H1 (cell line): ENCODE data around the gene EXOSC10. TPM values are rescaled to one million over a fixed set of nuclear protein-coding genes. Genes with fewer than 3 reads are reported as not detected.
A peak's percentile ranks its signal among the peaks of the same experiment; 100 is the strongest.

ENCODE experiments used
- CTCF ChIA-PET: fragments of 300-600 bp; sonication (Branson Sonifier 250); formaldehyde crosslinking; loops from one replicate; lab custom pipeline; 2021; ENCODE audit not compliant: partially characterized antibody; lab: Charles Lee
- POLR2A ChIA-PET: fragments of 300-600 bp; sonication (Branson Sonifier 250); formaldehyde crosslinking; loops from one replicate; lab custom pipeline; 2021; ENCODE audit warnings: inconsistent platforms; ENCODE audit not compliant: partially characterized antibody; lab: Charles Lee
- DNase-seq, 2 experiments: peaks; one replicate each; pipeline versions ENCODE4 v3.0.0 to v3.0.0-alpha.2; 2010 to 2022; ENCODE audit warnings: low spot score in 2 of 2, low read depth in 1 of 2, mixed read lengths in 1 of 2
- FAIRE-seq: peaks from 2 replicates; lab custom pipeline; 2011; peaks lifted over from hg19 to GRCh38; lab: Jason Lieb, UNC
- H2AFZ ChIP-seq: 2 replicates; pipeline ENCODE4 v1.8.1; 2012; ENCODE audit warnings: low read length, inconsistent platforms
- H2AK5ac ChIP-seq: 2 replicates; pipeline ENCODE4 v1.6.1; 2013; ENCODE audit warnings: low read depth, low read length
- H2BK120ac ChIP-seq: replicated peaks from 2 replicates; pipeline ENCODE3; 2013; ENCODE audit warnings: low read depth, low read length, inconsistent platforms
- H2BK12ac ChIP-seq: 2 replicates; pipeline ENCODE4 v1.6.1; 2013; ENCODE audit warnings: low read depth, low read length
- H2BK15ac ChIP-seq: 2 replicates; pipeline ENCODE4 v1.6.1; 2013; ENCODE audit warnings: low read length
- H2BK20ac ChIP-seq: 2 replicates; pipeline ENCODE4 v1.6.1; 2013; ENCODE audit warnings: low read length
- H2BK5ac ChIP-seq: 2 replicates; pipeline ENCODE4 v1.6.1; 2013; ENCODE audit warnings: low read depth, low read length
- H3K14ac ChIP-seq: 2 replicates; pipeline ENCODE4 v1.6.1; 2013; ENCODE audit warnings: inconsistent platforms; ENCODE audit not compliant: insufficient read length
- H3K18ac ChIP-seq: 2 replicates; pipeline ENCODE4 v1.6.1; 2013; ENCODE audit warnings: low read length; ENCODE audit errors: extremely low read depth
- H3K23ac ChIP-seq: 2 replicates; pipeline ENCODE4 v1.6.1; 2013; ENCODE audit warnings: inconsistent platforms; ENCODE audit not compliant: insufficient read length
- H3K23me2 ChIP-seq: 2 replicates; pipeline ENCODE4 v1.6.1; 2013; ENCODE audit warnings: low read depth, low read length
- H3K27ac ChIP-seq: 2 replicates; pipeline ENCODE4 v1.6.1; 2011; ENCODE audit warnings: low read depth, low read length, inconsistent platforms
- H3K27me3 ChIP-seq, 4 experiments: replicated peaks in 1 of 4; 1 replicate in 1 of 4; 2 replicates in 3 of 4; pipeline versions ENCODE4 v1.6.1 to v1.8.1; 2011 to 2013; ENCODE audit warnings: low read length in 3 of 4, mild to moderate bottlenecking in 3 of 4, inconsistent platforms in 2 of 4, mixed read lengths in 2 of 4, moderate library complexity in 1 of 4; ENCODE audit not compliant: control insufficient read depth in 3 of 4, insufficient read depth in 3 of 4; ENCODE audit errors: extremely low read depth in 1 of 4
- H3K36me3 ChIP-seq, 4 experiments: 2 replicates each; pipeline versions ENCODE4 v1.6.1 to v1.8.1; 2011 to 2013; ENCODE audit warnings: mild to moderate bottlenecking in 4 of 4, low read length in 3 of 4, moderate library complexity in 2 of 4, control low read depth in 1 of 4, inconsistent platforms in 1 of 4; ENCODE audit not compliant: insufficient read depth in 4 of 4, control insufficient read depth in 2 of 4
- H3K4ac ChIP-seq: replicated peaks from 2 replicates; pipeline ENCODE3; 2013; ENCODE audit warnings: low read length, low read depth, mixed read lengths, inconsistent platforms; ENCODE audit not compliant: insufficient read length
- H3K4me1 ChIP-seq, 4 experiments: replicated peaks in 1 of 4; 1 replicate in 1 of 4; 2 replicates in 3 of 4; pipeline versions ENCODE4 v1.6.1 to v1.8.1; 2011 to 2013; ENCODE audit warnings: low read length in 3 of 4, inconsistent platforms in 2 of 4, mixed read lengths in 1 of 4; ENCODE audit not compliant: insufficient read depth in 4 of 4, control insufficient read depth in 3 of 4
- H3K4me2 ChIP-seq, 2 experiments: 2 replicates each; pipeline versions ENCODE4 v1.6.1 to v1.8.1; 2011 to 2013; ENCODE audit warnings: low read depth in 2 of 2, low read length in 2 of 2, control low read depth in 1 of 2, inconsistent platforms in 1 of 2, mild to moderate bottlenecking in 1 of 2; ENCODE audit not compliant: insufficient read depth in 1 of 2
- H3K4me3 ChIP-seq, 4 experiments: fragments of 200-600, 300-600 bp in 1 of 4; sonication (generic), shearing (Covaris generic), sonication (Bioruptor Twin) in 1 of 4; 2 replicates each; pipeline versions ENCODE4 v1.5.1 to v1.8.1; 2011 to 2016; ENCODE audit warnings: low read length in 4 of 4, low read depth in 3 of 4, control low read depth in 2 of 4, inconsistent platforms in 2 of 4, mild to moderate bottlenecking in 2 of 4, mixed read lengths in 1 of 4, moderate library complexity in 1 of 4; ENCODE audit not compliant: insufficient read depth in 2 of 4; ENCODE audit errors: extremely low read depth in 1 of 4
- H3K56ac ChIP-seq: replicated peaks from 2 replicates; pipeline ENCODE3; 2013; ENCODE audit warnings: low read depth, mild to moderate bottlenecking, mixed read lengths, low read length, inconsistent platforms; ENCODE audit not compliant: insufficient read length
- H3K79me1 ChIP-seq: 2 replicates; pipeline ENCODE4 v1.6.1; 2013; ENCODE audit warnings: low read depth, low read length, control low read depth
- H3K79me2 ChIP-seq, 2 experiments: 2 replicates each; pipeline versions ENCODE4 v1.6.1 to v1.8.1; 2012 to 2013; ENCODE audit warnings: low read length in 2 of 2, mild to moderate bottlenecking in 2 of 2, inconsistent platforms in 1 of 2; ENCODE audit not compliant: insufficient read depth in 2 of 2, control insufficient read depth in 1 of 2
- H3K9ac ChIP-seq, 4 experiments: replicated peaks in 1 of 4; 1 replicate in 1 of 4; 2 replicates in 3 of 4; pipeline versions ENCODE4 v1.6.1 to v1.8.1; 2011 to 2013; ENCODE audit warnings: low read depth in 3 of 4, low read length in 3 of 4, control low read depth in 2 of 4, mild to moderate bottlenecking in 2 of 4, moderate library complexity in 2 of 4, inconsistent platforms in 1 of 4; ENCODE audit errors: extremely low read depth in 1 of 4
- H3K9me3 ChIP-seq, 2 experiments: 2 replicates each; pipeline versions ENCODE4 v1.6.1 to v1.8.1; 2012 to 2013; ENCODE audit warnings: mild to moderate bottlenecking in 2 of 2, moderate library complexity in 2 of 2, control low read depth in 1 of 2, inconsistent platforms in 1 of 2, low read depth in 1 of 2, low read length in 1 of 2, mixed read lengths in 1 of 2; ENCODE audit not compliant: insufficient read depth in 2 of 2
- H4K20me1 ChIP-seq, 2 experiments: replicated peaks in 1 of 2; 2 replicates each; pipeline versions ENCODE3 to v1.8.1; 2011 to 2013; ENCODE audit warnings: inconsistent platforms in 2 of 2, low read length in 2 of 2, mild to moderate bottlenecking in 1 of 2; ENCODE audit not compliant: insufficient read depth in 2 of 2, control insufficient read depth in 1 of 2
- H4K5ac ChIP-seq: 2 replicates; pipeline ENCODE4 v1.6.1; 2013; ENCODE audit warnings: low read length, low read depth, mixed read lengths, inconsistent platforms; ENCODE audit not compliant: insufficient read length
- H4K8ac ChIP-seq: 2 replicates; pipeline ENCODE4 v1.8.0; 2013; ENCODE audit warnings: mild to moderate bottlenecking, moderate library complexity, low read length, inconsistent platforms; ENCODE audit not compliant: insufficient read depth; ENCODE audit errors: extremely low read depth
- H4K91ac ChIP-seq: replicated peaks from 2 replicates; pipeline ENCODE3; 2013; ENCODE audit warnings: low read length, mixed read lengths, inconsistent platforms; ENCODE audit not compliant: insufficient read length
- CEBPB ChIP-seq: IDR thresholded peaks from 2 replicates; pipeline ENCODE4 v1.6.1; 2012; ENCODE audit warnings: low read depth, low read length
- CTCF ChIP-seq, 3 experiments: IDR thresholded peaks; 1 replicate in 2 of 3; 2 replicates in 1 of 3; pipeline versions ENCODE4 v1.5.1 to v1.6.1; 2011; ENCODE audit warnings: low read length in 3 of 3, mild to moderate bottlenecking in 3 of 3, inconsistent platforms in 2 of 3, low read depth in 1 of 3, moderate library complexity in 1 of 3; ENCODE audit not compliant: insufficient read depth in 1 of 3; ENCODE audit errors: control extremely low read depth in 1 of 3
- GTF2F1 ChIP-seq: IDR thresholded peaks from 2 replicates; pipeline ENCODE4 v1.6.1; 2012; ENCODE audit warnings: low read depth, low read length, improper control_type of control experiment, borderline replicate concordance
- JUN ChIP-seq: IDR thresholded peaks from 2 replicates; pipeline ENCODE4 v1.6.1; 2011; ENCODE audit warnings: low read depth, mild to moderate bottlenecking, improper control_type of control experiment, low read length
- KDM1A ChIP-seq: fragments of 200-600, 300-600 bp; sonication (generic); IDR thresholded peaks from 2 replicates; pipeline ENCODE4 v1.7.1; 2016; ENCODE audit warnings: mild to moderate bottlenecking, low read length, borderline replicate concordance
- POLR2AphosphoS5 ChIP-seq: IDR thresholded peaks from 2 replicates; pipeline ENCODE4 v1.6.1; 2011; ENCODE audit warnings: low read depth, low read length
- POU5F1 ChIP-seq: IDR thresholded peaks from 2 replicates; pipeline ENCODE4 v1.6.1; 2011; ENCODE audit warnings: low read depth, mild to moderate bottlenecking, low read length, moderate library complexity
- SIN3A ChIP-seq, 2 experiments: IDR thresholded peaks in 1 of 2; conservative IDR thresholded peaks in 1 of 2; 2 replicates each; pipeline ENCODE4 v1.6.1; 2011 to 2012; ENCODE audit warnings: low read length in 2 of 2, improper control_type of control experiment in 1 of 2, low read depth in 1 of 2, mild to moderate bottlenecking in 1 of 2
- SP4 ChIP-seq: IDR thresholded peaks from 2 replicates; pipeline ENCODE4 v1.6.1; 2012; ENCODE audit warnings: low read length, inconsistent platforms
- TAF1 ChIP-seq: IDR thresholded peaks from 2 replicates; pipeline ENCODE4 v1.6.1; 2011; ENCODE audit warnings: mild to moderate bottlenecking, low read depth, low read length
- TEAD4 ChIP-seq: IDR thresholded peaks from 2 replicates; pipeline ENCODE4 v1.6.1; 2012; ENCODE audit warnings: low read depth, low read length, inconsistent platforms, mixed read lengths
- WGBS, 2 experiments: shearing (Covaris generic) in 1 of 2; methylation state at CpG; one replicate each; pipeline versions ENCODE4 v1.1.6 to v1.1.7; 2013 to 2015; ENCODE audit warnings: low lambda C conversion rate in 2 of 2, mixed read lengths in 2 of 2, inconsistent platforms in 1 of 2, low coverage in 1 of 2, missing lambda C conversion rate in 1 of 2; ENCODE audit not compliant: insufficient replicate concordance in 2 of 2, insufficient coverage in 1 of 2, insufficient read length in 1 of 2; ENCODE audit errors: extremely low coverage in 1 of 2, missing lambda C conversion rate in 1 of 2; 5-methylcytosine and 5-hydroxymethylcytosine counted together
- polyA plus RNA-seq, 7 experiments: library from polyadenylated mRNA; depleted of rRNA in 3 of 7; stranded (reverse) in 5 of 7; unstranded in 2 of 7; fragments of >200 nt in 5 of 7; fragments of 200-250 nt in 2 of 7; gene quantifications; 1 replicate in 5 of 7; 2 replicates in 1 of 7; 4 replicates in 1 of 7; pipeline versions ENCODE4 v1.2.1 to v1.2.3, GENCODE V29; 2011 to 2013; ENCODE audit warnings: missing spikeins in 2 of 7, mixed read lengths in 2 of 7
- total RNA-seq: library from RNA; stranded (reverse); fragmentation: NEBNext Ultra II Directional; extraction: Animal tissue kit (Norgen Biotek cat#: 25700); gene quantifications from 2 replicates; pipeline ENCODE4 v1.2.1, GENCODE V29; 2021

The EXOSC10 gene
- total and polyA plus RNA-seq, 2 of the 8 experiments (the other 6 are each of a cell fraction or from before 2014, with no cell fraction given): 57.9 to 86.1 TPM

GRCh38 chr1:11037740-11038182 is 61.9 kb downstream of the EXOSC10 start:
- Histone ChIP-seq H2AFZ (no peak overlapping the region), H3K27ac (no peak overlapping the region), H3K4me3 (no peak overlapping the region), H4K8ac (no peak overlapping the region), H3K18ac (no peak overlapping the region), H3K36me3 (no peaks in the 10 kb centered on the region), H3K23ac (no peak overlapping the region), H2AK5ac (no peak overlapping the region), H4K20me1 (peaks cover 0 to 13% of the 10 kb centered on the region in 2 experiments), H4K91ac (no peak overlapping the region), H2BK15ac (no peak overlapping the region), H3K4ac (no peak overlapping the region), H3K56ac (no peak overlapping the region), H3K14ac (no peak overlapping the region), H2BK12ac (no peak overlapping the region), H4K5ac (no peak overlapping the region), H3K9me3 (no peaks in the 10 kb centered on the region), H2BK5ac (no peak overlapping the region), H3K9ac (no peak overlapping the region), H2BK120ac (no peak overlapping the region), H3K4me2 (no peak overlapping the region), H3K79me2 (no peaks in the 10 kb centered on the region), H3K23me2 (peaks cover 32% of the 10 kb centered on the region; the same call in 1 of the 2 replicates), H2BK20ac (no peak overlapping the region), H3K27me3 (no peaks in the 10 kb centered on the region), H3K4me1 (no peaks in the 10 kb centered on the region), H3K79me1 (no peaks in the 10 kb centered on the region)
- ChIA-PET CTCF (interaction anchor here (0.7 to 7.4 kb wide), 56 partner anchors 10 to 605 kb away, joined by 3 to 168 read pairs (median 4); partner anchors contain the start of genes MASP2 and SRM), POLR2A (interaction anchor here (0.6 to 3.9 kb wide), 10 partner anchors 8 to 148 kb away, joined by 3 to 31 read pairs (median 6); partner anchors contain the start of genes SRM and TARDBP)
- FAIRE-seq: no peak
- whole genome bisulfite sequencing, 2 experiments: 13% methylated on average over 8 of the region's 8 CpGs; no CpG with 5 or more reads in 1 of the 2 experiments
- DNase-seq: peak; percentile 57 to 93
- no peak for TF ChIP-seq JUN
- TF ChIP-seq CEBPB: peak; percentile 2; the same call in 1 of the 2 replicates
- TF ChIP-seq POLR2AphosphoS5: no peak
- no peak for TF ChIP-seq SP4
- TF ChIP-seq CTCF (IDR thresholded peaks at IDR 0.05; ENCODE audit: control extremely low read depth in 1 of 3, insufficient read depth in 1 of 3, low read depth in 1 of 3, low read length in 3 of 3): peak; percentile 92 to 98 (median 96)
- TF ChIP-seq SIN3A (conservative IDR thresholded peaks at IDR 0.05 in 1 of 2, IDR thresholded peaks at IDR 0.05 in 1 of 2; ENCODE audit: low read depth in 1 of 2, low read length in 2 of 2): 0 out of 4 replicates have a peak, but pooled peaks of 1 of the 2 experiments have one; percentile 57
- no peak for TF ChIP-seq POU5F1
- no peak for TF ChIP-seq KDM1A
- no peak for TF ChIP-seq TAF1
- no peak for TF ChIP-seq GTF2F1
- TF ChIP-seq TEAD4: no peak
